GM12892 (cell line): Measurements from ENCODE around the gene PPP1CA.
"Not testable (repeated sequence)": the region's sequence is repeated elsewhere in the genome, so short reads cannot be mapped to it uniquely, and the experiment has no call there.

ENCODE experiments used
- DNase-seq: peaks from one replicate; pipeline ENCODE4 v3.0.0; 2011; ENCODE audit not compliant: insufficient read length
- FAIRE-seq: peaks from 2 replicates; lab custom pipeline; 2011; peaks lifted over from hg19 to GRCh38; lab: Jason Lieb, UNC
- POLR2A ChIP-seq: IDR thresholded peaks from 2 replicates; pipeline ENCODE4 v1.6.1; 2011; ENCODE audit warnings: low read depth, low read length, control low read depth
- POLR2AphosphoS5 ChIP-seq: IDR thresholded peaks from 2 replicates; pipeline ENCODE4 v1.6.1; 2011; ENCODE audit warnings: low read depth, low read length, control low read depth
- TAF1 ChIP-seq: IDR thresholded peaks from 2 replicates; pipeline ENCODE4 v1.6.1; 2011; ENCODE audit warnings: low read depth, mild to moderate bottlenecking, control low read depth, low read length, borderline replicate concordance

PPP1CA gene

GRCh38 chr11:67432655-67433349, 31.1 kb upstream of the PPP1CA start:
- DNase-seq = no peak
- TF ChIP-seq POLR2A (peak; percentile 4; the same call in 1 of the 2 replicates), POLR2AphosphoS5 (no peak)
- FAIRE-seq = no peak

- DNase-seq (no peak), FAIRE-seq (no peak)
- TF ChIP-seq POLR2AphosphoS5 (peak; percentile 74; the same call in 1 of the 2 replicates), TAF1 (no peak)
Measured at GRCh38 chr11:67431346-67432249, 29.9 kb upstream of the PPP1CA start.

- no peak for FAIRE-seq
- no peak for DNase-seq
- no peak for TF ChIP-seq TAF1
Measured at GRCh38 chr11:67429722-67430121, 28.1 kb upstream of the PPP1CA start.

GRCh38 chr11:67429038-67429668, 27.5 kb upstream of the PPP1CA start:
- FAIRE-seq (peak; percentile 78), DNase-seq (no peak)
- TF ChIP-seq POLR2AphosphoS5 (no peak), POLR2A (no peak), TAF1 (no peak)

- DNase-seq = peak; percentile 100
- peak; percentile 100 for FAIRE-seq
- peak; percentile 81 for TF ChIP-seq POLR2A
- TF ChIP-seq TAF1 = peak; percentile 76
- no peak for TF ChIP-seq POLR2AphosphoS5
Measured at GRCh38 chr11:67428052-67429001, 26.7 kb upstream of the PPP1CA start, which contains the start of gene RPS6KB2. RPS6KB2 (plus strand) TSS chr11:67428494; CDS start chr11:67428546, 52 bp downstream.

GRCh38 chr11:67427364-67427859, 25.8 kb upstream of the PPP1CA start:
- DNase-seq, FAIRE-seq: not testable (repeated sequence)

- FAIRE-seq (no peak), DNase-seq (no peak)
- TF ChIP-seq POLR2AphosphoS5 = no peak
- TF ChIP-seq TAF1 = no peak
- TF ChIP-seq POLR2A = no peak
Measured at GRCh38 chr11:67423891-67424613, 22.4 kb upstream of the PPP1CA start.

GRCh38 chr11:67423466-67423865, 21.8 kb upstream of the PPP1CA start:
- FAIRE-seq (no peak), DNase-seq (no peak)
- TF ChIP-seq POLR2A = no peak
- TF ChIP-seq POLR2AphosphoS5 = no peak
- no peak for TF ChIP-seq TAF1

- no peak for DNase-seq
- FAIRE-seq = peak; percentile 63
- TF ChIP-seq TAF1 = no peak
- no peak for TF ChIP-seq POLR2A
- no peak for TF ChIP-seq POLR2AphosphoS5
Measured at GRCh38 chr11:67422891-67423290, 21.2 kb upstream of the PPP1CA start.

GRCh38 chr11:67421430-67422031, 19.9 kb upstream of the PPP1CA start:
- FAIRE-seq = no peak
- TF ChIP-seq TAF1 = no peak
- TF ChIP-seq POLR2AphosphoS5 = no peak
- no peak for TF ChIP-seq POLR2A
- DNase-seq = no peak
